Measurements from ENCODE around the gene DNAH2. TPM values are rescaled to one million over a fixed set of nuclear protein-coding genes. Genes with fewer than 3 reads are reported as not detected.

The DNAH2 gene
- total RNA-seq, 1 donor from 2014 or later, result 0.07 TPM

- DNase-seq (ENCODE audit: low read depth, low spot score), result no peak
Measured at GRCh38 chr17:7703584-7704479, 13.7 kb upstream of the DNAH2 start.

- DNase-seq (ENCODE audit: low read depth, low spot score), result no peak
Measured at GRCh38 chr17:7704601-7705268, 12.8 kb upstream of the DNAH2 start, which contains the start of gene EFNB3. Gene EFNB3 (plus strand): TSS chr17:7705202. CDS start chr17:7705599, 397 bp downstream.

- DNase-seq (ENCODE audit: low read depth, low spot score), result no peak
Measured at GRCh38 chr17:7705269-7706255, 12.0 kb upstream of the DNAH2 start.

- no peak for DNase-seq (ENCODE audit: low read depth, low spot score)
Measured at GRCh38 chr17:7706631-7707354, 10.8 kb upstream of the DNAH2 start.

GRCh38 chr17:7707446-7707845, 10.1 kb upstream of the DNAH2 start:
- DNase-seq (ENCODE audit: low read depth, low spot score), result no peak

GRCh38 chr17:7707858-7708750, 9.4 kb upstream of the DNAH2 start:
- no peak for DNase-seq (ENCODE audit: low read depth, low spot score)

- no peak for DNase-seq (ENCODE audit: low read depth, low spot score)
Measured at GRCh38 chr17:7709031-7709430, 8.5 kb upstream of the DNAH2 start.

- DNase-seq (ENCODE audit: low read depth, low spot score), result no peak
Measured at GRCh38 chr17:7710301-7710700, 7.2 kb upstream of the DNAH2 start.

GRCh38 chr17:7711051-7711755, 6.3 kb upstream of the DNAH2 start:
- DNase-seq (ENCODE audit: low read depth, low spot score), result no peak

GRCh38 chr17:7712111-7712771, 5.3 kb upstream of the DNAH2 start:
- no peak for DNase-seq (ENCODE audit: low read depth, low spot score)

- no peak for DNase-seq (ENCODE audit: low read depth, low spot score)
Measured at GRCh38 chr17:7713782-7714181, 3.8 kb upstream of the DNAH2 start.

GRCh38 chr17:7714721-7715594, 2.6 kb upstream of the DNAH2 start:
- DNase-seq (ENCODE audit: low read depth, low spot score), result no peak

- DNase-seq (ENCODE audit: low read depth, low spot score), result no peak
Measured at GRCh38 chr17:7715936-7716886, 1.3 kb upstream of the DNAH2 start.

GRCh38 chr17:7717756-7718350, 309 bp downstream of the DNAH2 start:
- DNase-seq (ENCODE audit: low read depth, low spot score), result no peak

- no peak for DNase-seq (ENCODE audit: low read depth, low spot score)
Measured at GRCh38 chr17:7719661-7720060, 2.1 kb downstream of the DNAH2 start.

- no peak for DNase-seq (ENCODE audit: low read depth, low spot score)
Measured at GRCh38 chr17:7720125-7720524, 2.6 kb downstream of the DNAH2 start.

All from pulmonary artery endothelial cell (primary cell).